ENCODE data around the gene BUD23. TPM values are rescaled to one million over a fixed set of nuclear protein-coding genes. Genes with fewer than 3 reads are reported as not detected.

Gene BUD23
- total and polyA plus RNA-seq, 9 of the 15 experiments (the other 6 are each of a cell fraction or from before 2014, with no cell fraction given) = 79.5 to 270 (median 150) TPM

DNA sequence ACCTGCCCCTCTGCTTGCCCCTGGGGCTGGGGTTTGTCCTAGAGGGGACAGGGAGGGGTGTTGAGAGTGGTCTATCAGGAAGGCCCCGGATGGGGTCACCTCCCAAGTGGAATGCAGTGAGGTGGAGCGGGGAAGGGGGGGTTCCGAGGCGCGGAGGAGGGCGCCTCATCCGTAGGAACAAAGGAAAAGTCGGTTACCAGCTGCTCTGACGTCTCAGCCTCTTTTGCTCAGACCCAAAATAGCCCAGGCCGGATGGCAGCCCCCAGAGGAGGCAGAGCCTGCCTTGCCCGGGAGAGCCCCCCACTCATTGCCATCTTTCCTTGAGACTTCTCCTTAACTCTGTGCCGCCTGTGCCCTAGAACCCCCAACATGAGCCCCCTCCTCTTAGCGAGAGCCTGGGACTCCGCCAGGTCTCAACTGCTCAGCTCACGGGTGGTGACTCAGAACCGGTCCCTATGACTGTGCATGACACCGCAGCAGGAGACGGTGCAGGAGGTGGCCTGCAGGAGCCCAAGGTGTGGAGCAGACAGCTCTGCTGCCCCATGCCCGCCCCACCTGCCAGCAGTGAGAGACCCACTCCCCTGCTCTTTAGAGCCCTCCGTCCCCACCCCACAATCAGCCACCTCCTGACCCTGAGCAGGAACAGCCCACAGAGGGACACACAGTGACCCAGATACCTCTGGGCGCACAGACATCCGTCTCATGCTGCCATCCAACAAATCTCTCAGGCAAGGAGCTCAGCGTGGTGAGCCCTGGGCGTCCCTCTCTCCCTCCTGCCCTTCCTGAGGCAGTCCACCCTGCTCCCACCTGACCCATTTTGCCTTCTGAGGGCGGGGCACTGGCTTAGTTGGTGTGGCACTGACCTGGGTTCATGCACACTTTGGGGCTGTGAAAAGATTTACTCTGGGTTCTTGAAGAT is 23.0 kb downstream of the BUD23 start (continued):
- TF ChIP-seq NRF1 (conservative IDR thresholded peaks at IDR 0.05 in 1 of 2, IDR thresholded peaks at IDR 0.05 in 1 of 2) (0 out of 4 replicates have a peak, but pooled peaks of 1 of the 2 experiments have one; percentile 21), RBM22 (IDR thresholded peaks at IDR 0.05; ENCODE audit: low read depth, low read length, poor library complexity, severe bottlenecking) (no peak), KAT7 (CRISPR knock-in tag; IDR thresholded peaks at IDR 0.05; ENCODE audit: borderline replicate concordance) (peak; percentile 49; the same call in 1 of the 2 replicates), KDM4B (IDR thresholded peaks at IDR 0.05; ENCODE audit: borderline replicate concordance in 2 of 2, low read depth in 1 of 2) (no peak), NFIC (IDR thresholded peaks at IDR 0.05) (peak; percentile 76), ETS2 (tag; IDR thresholded peaks at IDR 0.05; ENCODE audit: borderline replicate concordance, poor library complexity, severe bottlenecking) (no peak), MBD2 (IDR thresholded peaks at IDR 0.05; ENCODE audit: borderline replicate concordance, low read depth) (no peak), EP300 (IDR thresholded peaks at IDR 0.05; ENCODE audit: low read length) (peak; percentile 35; the same call in 1 of the 2 replicates), LARP7 (IDR thresholded peaks at IDR 0.05) (no peak), ZBTB7A (IDR thresholded peaks at IDR 0.05; ENCODE audit: borderline replicate concordance, control insufficient read depth, low read depth, low read length) (peak; percentile 91), MTA1 (IDR thresholded peaks at IDR 0.05; ENCODE audit: borderline replicate concordance) (no peak), HDAC1 (IDR thresholded peaks at IDR 0.05) (0 out of 4 replicates have a peak, but pooled peaks of 1 of the 2 experiments have one; percentile 26), ZZZ3 (IDR thresholded peaks at IDR 0.05) (no peak), ZNF12 (CRISPR knock-in tag; IDR thresholded peaks at IDR 0.05) (0 out of 2 replicates have a peak, but pooled peaks have one; percentile 21), NR2F6 (CRISPR knock-in tag; IDR thresholded peaks at IDR 0.05) (no peak), CREB1 (IDR thresholded peaks at IDR 0.05) (peak; percentile 41; the same call in 1 of the 2 replicates), CREB1 (CRISPR knock-in tag; IDR thresholded peaks at IDR 0.05) (peak; percentile 61; the same call in 1 of the 2 replicates), CREM (IDR thresholded peaks at IDR 0.05; ENCODE audit: low read depth) (peak; percentile 45; the same call in 1 of the 2 replicates), SUPT5H (IDR thresholded peaks at IDR 0.05) (no peak), CSDE1 (IDR thresholded peaks at IDR 0.05) (no peak), ATF3 (IDR thresholded peaks at IDR 0.05) (peak; percentile 92), ATF3 (CRISPR knock-in tag; conservative IDR thresholded peaks at IDR 0.05) (no peak; the same call in 1 of the 2 replicates), ZNF280B (CRISPR knock-in tag; IDR thresholded peaks at IDR 0.05) (no peak), ZNF41 (CRISPR knock-in tag; conservative IDR thresholded peaks at IDR 0.05) (no peak), RFX1 (IDR thresholded peaks at IDR 0.05) (no peak), ATF7 (IDR thresholded peaks at IDR 0.05) (0 out of 2 replicates have a peak, but pooled peaks have one; percentile 19), GATAD2B (IDR thresholded peaks at IDR 0.05; ENCODE audit: borderline replicate concordance) (peak; percentile 16; the same call in 1 of the 2 replicates)
